GM19043 (cell line): Measurements from ENCODE around the gene CLDN24.
"Not testable (repeated sequence)": the region's sequence is repeated elsewhere in the genome, so short reads cannot be mapped to it uniquely, and the experiment has no call there.

Experiments
- ATAC-seq: cut with Tn5 transposase; IDR thresholded peaks from one replicate; pipeline ENCODE4 v1.9.1; 2021; ENCODE audit warnings: low read depth; ENCODE audit not compliant: unreplicated experiment

Gene CLDN24

DNA sequence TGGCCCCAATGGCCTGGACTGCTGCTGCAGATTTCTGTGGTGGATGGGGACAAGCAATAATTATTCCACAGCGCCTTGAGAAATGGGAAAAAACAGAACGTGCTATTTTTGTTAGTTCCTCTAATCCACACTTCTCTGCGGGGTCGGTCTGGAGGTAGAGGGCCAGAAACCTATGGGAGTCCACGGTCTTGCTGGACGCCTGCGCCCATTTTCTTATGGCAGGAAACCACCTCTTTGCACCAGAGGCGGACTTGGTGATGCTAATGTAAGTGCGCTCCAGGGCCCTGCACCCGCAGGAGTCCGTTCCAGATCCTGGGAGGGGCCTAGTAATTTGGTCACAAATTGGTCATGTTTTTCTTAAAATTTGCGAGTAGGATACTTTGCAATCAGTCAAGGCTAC, 25.9 kb upstream of the CLDN24 start:
- ATAC-seq = no peak

DNA sequence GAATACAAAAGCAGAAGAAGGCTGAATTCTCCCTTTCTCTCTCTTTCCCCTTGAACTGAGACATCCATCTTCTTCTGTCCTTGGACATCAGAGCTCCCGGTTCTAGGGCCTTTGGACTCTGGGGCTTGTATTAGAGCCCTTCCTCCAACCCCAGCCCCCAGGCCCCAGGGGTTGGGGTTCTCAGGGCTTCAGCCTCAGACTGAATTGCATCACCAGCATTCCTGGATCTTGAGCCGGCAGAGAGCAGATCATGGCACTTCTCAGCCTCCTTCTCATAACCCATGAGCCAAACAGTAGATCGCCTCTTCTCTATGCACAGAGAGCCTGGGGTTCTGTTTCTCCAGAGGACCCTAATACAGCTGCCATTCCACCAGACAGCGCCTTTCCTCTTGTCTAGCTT, 25.3 kb upstream of the CLDN24 start:
- ATAC-seq = no peak

- no peak for ATAC-seq
These were observed 24.9 kb upstream of the CLDN24 start for GRCh38 chr4:183347146-183347545.

DNA sequence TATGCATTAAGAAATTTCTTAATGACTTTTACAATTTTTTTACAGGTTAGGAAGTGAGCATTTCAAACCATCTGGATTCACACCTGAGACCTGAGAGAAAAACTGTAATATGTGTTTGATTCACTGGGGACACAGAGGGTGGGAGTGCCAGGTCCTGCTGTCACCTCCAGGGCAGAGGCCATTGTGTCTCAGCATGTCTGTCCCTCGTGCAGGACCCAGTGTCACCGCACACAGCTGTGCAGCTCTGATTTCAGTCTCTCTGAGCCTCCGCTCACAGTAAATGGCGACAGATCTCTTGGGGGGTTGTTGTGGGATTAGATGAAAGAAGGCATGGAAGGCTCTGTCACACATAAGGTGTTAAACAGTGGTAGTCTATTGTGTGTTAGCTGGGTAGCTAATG, 23.0 kb upstream of the CLDN24 start:
- no peak for ATAC-seq

GRCh38 chr4:183344523-183345255, 22.5 kb upstream of the CLDN24 start:
- no peak for ATAC-seq

DNA sequence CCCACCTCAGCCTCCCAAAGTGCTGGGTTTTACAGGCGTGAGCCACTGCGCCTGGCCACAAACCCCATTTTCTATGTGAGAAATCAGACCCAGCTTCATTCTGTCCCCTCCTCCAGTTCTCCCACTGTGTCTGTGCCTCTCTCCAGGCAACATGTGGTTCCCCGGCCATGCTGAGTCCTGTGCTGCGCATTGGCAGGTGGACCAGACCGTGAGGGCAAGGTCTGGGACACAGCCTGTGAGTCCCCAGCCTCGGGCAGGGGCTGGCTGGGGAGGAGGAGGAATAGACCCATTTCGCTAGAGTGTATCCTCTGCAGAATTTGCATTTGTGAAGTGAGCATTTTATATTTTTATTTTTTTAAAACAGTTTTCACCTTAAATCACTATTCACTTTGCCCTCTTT, 21.5 kb upstream of the CLDN24 start:
- no peak for ATAC-seq

DNA sequence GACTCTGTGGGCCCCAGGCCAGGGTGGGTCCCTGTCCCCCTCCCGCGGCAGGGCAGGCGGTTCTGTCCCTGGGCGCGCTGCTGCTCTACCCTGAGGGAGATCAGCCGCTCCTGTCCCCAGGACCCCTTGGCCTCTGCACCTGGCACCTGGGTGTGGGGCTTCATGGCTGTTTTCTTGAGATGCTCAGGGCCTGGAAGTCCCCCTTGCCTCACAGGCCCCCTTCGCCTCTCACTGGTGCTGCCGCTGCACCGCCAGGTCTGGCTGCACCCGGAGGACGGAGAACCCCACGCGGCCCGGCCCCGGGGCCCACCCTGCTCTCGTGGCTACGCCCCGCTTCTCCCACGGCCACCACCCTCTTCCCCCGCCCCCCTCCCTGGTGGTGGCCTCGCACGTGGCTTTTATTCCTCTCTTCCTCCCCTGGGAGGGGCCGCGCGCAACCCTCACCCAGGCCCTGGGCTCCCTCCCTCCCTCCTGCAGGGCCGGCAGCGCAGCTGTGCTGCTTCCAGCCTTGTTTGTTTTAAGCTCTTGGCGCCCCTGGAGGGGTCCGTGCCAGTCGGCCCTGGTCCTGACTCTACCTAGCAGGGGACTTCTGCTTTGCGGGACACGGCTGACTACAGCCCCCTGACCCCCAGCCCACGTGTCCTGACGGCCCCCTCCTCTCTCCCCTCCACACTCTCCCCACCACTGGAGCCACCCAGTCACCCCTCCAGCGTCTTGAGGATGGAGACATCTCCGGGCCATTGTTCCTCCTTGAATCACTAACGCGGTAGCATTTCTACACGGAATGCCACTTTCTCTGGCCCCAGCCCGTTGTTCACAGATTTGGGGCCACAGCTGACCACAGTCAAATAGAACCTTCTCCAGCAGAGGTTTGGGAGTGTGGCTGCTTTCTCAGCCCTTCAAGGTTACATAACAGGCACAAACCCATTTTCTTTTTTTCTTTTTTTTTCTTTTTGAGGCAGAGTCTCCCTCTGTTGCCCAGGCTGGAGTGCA, 20.6 kb upstream of the CLDN24 start:
- ATAC-seq = peak; percentile 52

- no peak for ATAC-seq
These were observed 15.6 kb upstream of the CLDN24 start for GRCh38 chr4:183337833-183338232.

DNA sequence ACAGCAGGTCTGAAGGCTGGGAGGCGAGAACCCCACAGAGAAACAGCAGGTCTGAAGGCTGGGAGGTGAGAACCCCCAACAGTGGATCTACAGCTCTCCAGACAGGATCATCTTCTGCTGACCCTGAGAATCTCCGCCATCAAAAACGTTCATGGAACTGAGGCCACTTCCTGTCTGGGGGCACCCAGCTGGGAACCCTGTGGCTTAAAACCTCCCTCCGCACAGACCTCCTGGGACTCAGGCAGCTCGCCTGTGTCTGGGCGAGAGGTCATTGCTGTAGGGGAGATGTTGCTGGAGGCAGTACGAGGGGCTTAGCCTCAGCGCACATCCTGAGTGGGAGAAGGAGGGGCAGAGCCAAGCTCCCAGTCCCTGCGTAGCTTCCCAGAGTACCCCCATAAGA, 15.1 kb upstream of the CLDN24 start:
- ATAC-seq = no peak

DNA sequence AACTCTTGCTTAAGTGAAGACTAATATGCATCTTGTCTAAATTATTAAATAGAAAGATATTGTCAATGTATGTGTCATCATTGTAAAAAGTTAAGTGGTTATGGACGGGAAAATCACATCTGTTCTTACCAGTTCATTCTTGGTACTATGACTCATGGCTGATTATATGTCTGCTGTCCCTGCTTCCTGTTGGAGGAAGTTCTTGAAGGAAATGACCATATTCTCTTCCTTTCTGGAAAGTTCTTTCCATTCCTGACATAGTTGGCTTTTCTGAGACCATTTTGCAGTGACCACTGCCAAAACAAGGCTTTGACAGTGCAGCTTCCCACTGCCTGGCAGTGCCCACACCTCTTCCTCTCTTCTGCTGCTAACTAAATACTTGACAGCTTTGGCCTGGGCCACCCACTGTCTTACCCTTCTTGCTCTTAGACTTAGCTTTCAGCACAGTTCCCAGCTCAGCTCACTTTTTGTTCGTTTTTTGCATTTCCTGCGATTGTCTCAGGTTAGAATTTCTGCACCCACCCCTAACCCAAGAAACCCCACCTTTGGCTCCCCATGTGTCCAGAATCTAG, 13.2 kb upstream of the CLDN24 start:
- no peak for ATAC-seq

- ATAC-seq = no peak
These were observed 11.8 kb upstream of the CLDN24 start for GRCh38 chr4:183333983-183334382.

DNA sequence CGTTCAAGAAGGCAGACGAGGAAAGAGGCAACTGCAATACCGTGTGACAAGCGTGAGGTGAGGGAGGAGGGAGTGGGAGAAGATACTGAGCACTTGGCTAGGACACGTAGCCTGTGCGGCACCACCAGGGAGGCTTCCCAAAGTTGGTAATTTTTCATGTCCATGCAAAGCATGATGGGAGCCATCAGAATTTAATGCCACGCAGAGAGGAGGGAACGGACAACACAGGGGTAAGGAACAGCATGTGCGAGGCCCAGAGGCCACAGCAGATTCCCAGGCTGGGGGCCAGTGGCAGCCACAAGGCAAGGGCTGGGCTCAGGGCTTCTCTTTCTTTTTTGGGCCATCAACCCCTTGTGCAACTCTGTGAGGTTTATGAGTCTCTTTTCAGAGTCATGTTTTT, 11.0 kb upstream of the CLDN24 start:
- ATAC-seq = no peak

- ATAC-seq = no peak
These were observed 10.2 kb upstream of the CLDN24 start for GRCh38 chr4:183332447-183332846.

GRCh38 chr4:183330841-183331240, 8.6 kb upstream of the CLDN24 start:
- no peak for ATAC-seq

DNA sequence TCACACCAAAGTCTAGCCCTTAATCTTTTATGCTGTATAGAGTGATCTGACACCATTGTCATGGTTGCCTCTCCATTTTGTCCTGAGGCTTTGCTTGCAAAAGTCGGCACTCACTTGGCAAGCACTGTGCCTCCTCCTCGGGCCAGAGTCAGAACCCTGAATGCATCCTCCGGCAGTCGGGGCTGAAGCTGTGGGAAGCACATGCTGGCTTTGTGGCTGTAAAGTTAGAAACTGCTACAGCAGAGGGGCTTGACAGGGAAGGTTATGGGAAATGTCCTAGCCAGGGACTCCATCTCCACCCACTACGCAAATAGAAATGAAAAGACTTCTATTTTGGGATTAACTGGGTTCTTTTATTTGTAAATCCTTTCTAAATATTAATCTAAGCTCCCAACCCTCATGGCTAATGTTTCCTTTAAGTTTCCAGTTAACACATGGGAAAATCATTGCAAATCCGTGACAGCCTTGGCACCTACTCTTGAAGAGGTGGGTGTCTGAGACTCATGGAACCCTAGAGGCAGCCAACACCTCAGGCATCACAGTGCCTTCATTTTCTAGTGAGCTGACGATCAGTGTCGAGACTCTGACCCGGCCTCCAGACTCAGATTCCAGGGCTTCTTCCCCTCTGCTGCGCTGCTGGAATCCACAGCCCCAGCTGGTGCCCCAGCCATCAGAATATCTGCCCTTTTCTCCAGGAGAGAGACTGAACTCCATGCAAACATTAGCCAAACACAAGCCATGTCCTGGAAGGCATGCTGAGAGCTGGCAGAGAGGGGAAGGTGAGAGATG, 7.9 kb upstream of the CLDN24 start:
- no peak for ATAC-seq

- no peak for ATAC-seq
These were observed 7.0 kb upstream of the CLDN24 start for GRCh38 chr4:183329244-183329643.

GRCh38 chr4:183328832-183329231, 6.6 kb upstream of the CLDN24 start:
- ATAC-seq = no peak

DNA sequence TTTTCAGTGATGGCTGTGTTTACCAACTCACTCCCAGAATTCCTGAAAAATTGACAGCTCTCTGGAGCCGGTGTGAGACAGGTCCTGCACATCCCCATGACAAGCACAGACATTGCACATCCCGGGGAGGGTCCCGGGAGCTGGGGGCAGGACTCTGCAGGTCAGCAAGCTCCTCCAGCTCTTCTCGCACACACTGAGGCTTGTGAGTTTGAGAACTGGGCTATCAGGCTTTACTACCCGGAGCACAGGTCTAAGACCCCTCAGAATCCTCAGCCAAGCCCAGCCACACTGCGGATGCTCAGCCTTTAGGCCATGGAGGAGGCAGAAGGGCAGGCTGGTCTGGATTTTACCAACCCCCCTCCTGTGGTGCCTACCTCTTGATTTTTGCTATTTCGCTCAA, 5.6 kb upstream of the CLDN24 start:
- ATAC-seq = no peak

GRCh38 chr4:183326853-183327252, 4.6 kb upstream of the CLDN24 start:
- ATAC-seq = no peak

GRCh38 chr4:183326387-183326786, 4.2 kb upstream of the CLDN24 start:
- not testable (repeated sequence) for ATAC-seq

GRCh38 chr4:183324619-183325018, 2.4 kb upstream of the CLDN24 start:
- no peak for ATAC-seq
